CD8-positive, alpha-beta memory T cell (primary cell): Measurements from ENCODE around the gene RNF39. TPM values are rescaled to one million over a fixed set of nuclear protein-coding genes. Genes with fewer than 3 reads are reported as not detected.

Experiments
- CTCF ChIA-PET: fragments of 350-600 bp; sonication (Branson Sonifier 250); formaldehyde crosslinking; loops from one replicate; lab custom pipeline; 2021; ENCODE audit warnings: antibody characterized with exemption; lab: Charles Lee
- POLR2A ChIA-PET: fragments of 350-600 bp; sonication (Branson Sonifier 250); formaldehyde crosslinking; loops from one replicate; lab custom pipeline; 2021; ENCODE audit warnings: antibody characterized with exemption; lab: Charles Lee
- DNase-seq, 5 donors: peaks; one replicate each; pipeline versions ENCODE4 v3.0.0 to v3.0.0-alpha.2; 2020 to 2022; ENCODE audit warnings: mixed read lengths in 1 of 5
- H3K27ac ChIP-seq: one replicate; pipeline ENCODE4 v1.7.0; 2013; ENCODE audit warnings: low read depth, mild to moderate bottlenecking, low read length, moderate library complexity
- H3K27me3 ChIP-seq: 2 replicates; pipeline ENCODE4 v1.7.0; 2013; ENCODE audit warnings: low read length, mild to moderate bottlenecking; ENCODE audit not compliant: insufficient read depth, poor library complexity, severe bottlenecking
- H3K36me3 ChIP-seq: 2 replicates; pipeline ENCODE4 v1.7.0; 2013; ENCODE audit warnings: mild to moderate bottlenecking, low read length, moderate library complexity; ENCODE audit not compliant: insufficient read depth
- H3K4me1 ChIP-seq: 2 replicates; pipeline ENCODE4 v1.7.0; 2013; ENCODE audit warnings: mild to moderate bottlenecking, low read length, moderate library complexity; ENCODE audit not compliant: insufficient read depth
- H3K4me3 ChIP-seq: 2 replicates; pipeline ENCODE4 v1.7.0; 2013; ENCODE audit warnings: mild to moderate bottlenecking, low read length
- H3K9me3 ChIP-seq: 2 replicates; pipeline ENCODE4 v1.7.0; 2013; ENCODE audit warnings: mild to moderate bottlenecking, low read length
- H3K27ac Mint-ChIP-seq, 8 donors: one replicate each; pipeline ENCODE4 v1.8.0; 2020 to 2021; ENCODE audit warnings: mixed read lengths in 8 of 8, mild to moderate bottlenecking in 6 of 8, inconsistent platforms in 3 of 8, moderate library complexity in 3 of 8
- H3K27me3 Mint-ChIP-seq, 2 donors: one replicate each; pipeline ENCODE4 v1.8.0; 2020 to 2021; ENCODE audit warnings: mixed read lengths in 2 of 2, mild to moderate bottlenecking in 1 of 2, moderate library complexity in 1 of 2
- H3K36me3 Mint-ChIP-seq, 3 donors: one replicate each; pipeline ENCODE4 v1.8.0; 2020 to 2021; ENCODE audit warnings: mixed read lengths in 3 of 3, inconsistent platforms in 1 of 3, mild to moderate bottlenecking in 1 of 3
- H3K4me1 Mint-ChIP-seq, 3 donors: one replicate each; pipeline ENCODE4 v1.8.0; 2020 to 2021; ENCODE audit warnings: mixed read lengths in 3 of 3, inconsistent platforms in 1 of 3, mild to moderate bottlenecking in 1 of 3
- H3K4me3 Mint-ChIP-seq, 7 donors: one replicate each; pipeline ENCODE4 v1.8.0; 2020 to 2021; ENCODE audit warnings: mixed read lengths in 7 of 7, mild to moderate bottlenecking in 6 of 7, moderate library complexity in 4 of 7, inconsistent platforms in 2 of 7
- H3K9me3 Mint-ChIP-seq, 5 donors: one replicate each; pipeline ENCODE4 v1.8.0; 2020 to 2022; ENCODE audit warnings: mixed read lengths in 5 of 5, mild to moderate bottlenecking in 3 of 5, moderate library complexity in 2 of 5, inconsistent platforms in 1 of 5
- polyA plus RNA-seq: library from polyadenylated mRNA; unstranded; fragments of 300-500 nt; fragmentation: Illumina TruSeq; gene quantifications from one replicate; pipeline ENCODE4 v1.2.3, GENCODE V29; 2021
- total RNA-seq, 2 experiments: library from RNA; stranded (reverse); gene quantifications; one replicate each; pipeline ENCODE4 v1.2.3, GENCODE V29; 2021

RNF39 gene
- total and polyA plus RNA-seq, 3 experiments from 2014 or later: 0.17 TPM; not detected in 2

DNA sequence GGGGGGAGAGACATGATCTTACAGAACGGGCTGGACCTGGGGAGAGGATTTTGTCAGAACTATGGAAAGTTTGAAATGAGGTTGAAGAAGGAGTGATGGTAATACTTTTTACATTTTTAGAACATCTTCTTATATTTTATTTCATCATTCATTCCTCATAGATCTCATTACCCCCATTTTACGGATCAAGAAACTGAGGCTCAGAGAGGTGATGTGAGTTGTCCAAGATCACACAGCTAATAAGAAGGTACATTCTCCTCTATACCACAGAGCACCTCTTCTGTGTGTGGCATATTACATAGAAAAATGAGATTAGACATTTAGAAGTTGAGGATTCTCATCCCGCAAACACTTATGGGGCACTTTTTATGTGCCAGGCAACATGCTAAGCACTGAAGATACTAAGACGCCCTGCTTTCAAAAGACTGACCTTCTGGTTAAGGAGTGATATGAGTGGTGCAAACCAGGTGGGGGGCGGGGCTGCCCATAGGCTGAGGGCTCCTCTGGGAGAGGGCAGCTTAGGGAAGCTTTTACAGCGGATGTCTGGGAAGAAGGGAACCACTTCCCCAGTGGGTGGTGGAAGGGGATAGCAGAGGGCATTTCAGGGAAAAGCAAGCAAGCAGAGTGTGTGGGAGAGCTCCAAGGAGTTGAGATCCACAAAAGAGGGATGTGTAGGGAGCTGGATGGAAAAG lies 17.4 kb upstream of the RNF39 start:
- Histone ChIP-seq H3K36me3 (no peaks in the 10 kb centered on the region), H3K4me3 (no peak overlapping the region), H3K27ac (no peak overlapping the region), H3K9me3 (no peaks in the 10 kb centered on the region), H3K4me1 (peaks cover 6% of the 10 kb centered on the region), H3K27me3 (peaks cover 11% of the 10 kb centered on the region)
- no peaks in the 10 kb centered on the region for H3K9me3 Mint-ChIP-seq
- H3K36me3 Mint-ChIP-seq: peaks cover 0 to 2% (median 0%) of the 10 kb centered on the region in 3 donors
- ChIA-PET POLR2A (no interaction called here), CTCF (interaction anchor here (2.2 to 4.1 kb wide), 2 partner anchors 10 to 39 kb away, joined by 6 to 13 read pairs; no protein-coding TSS in a partner anchor)
- no peak for DNase-seq
- peaks cover 7 to 10% (median 8%) of the 10 kb centered on the region in 3 donors for H3K4me1 Mint-ChIP-seq
- peaks cover 51 to 90% of the 10 kb centered on the region in 2 donors for H3K27me3 Mint-ChIP-seq
- H3K4me3 Mint-ChIP-seq: no peak overlapping the region
- peak overlapping the region in 2 of 8 donors; percentile 19 to 23 for H3K27ac Mint-ChIP-seq

DNA sequence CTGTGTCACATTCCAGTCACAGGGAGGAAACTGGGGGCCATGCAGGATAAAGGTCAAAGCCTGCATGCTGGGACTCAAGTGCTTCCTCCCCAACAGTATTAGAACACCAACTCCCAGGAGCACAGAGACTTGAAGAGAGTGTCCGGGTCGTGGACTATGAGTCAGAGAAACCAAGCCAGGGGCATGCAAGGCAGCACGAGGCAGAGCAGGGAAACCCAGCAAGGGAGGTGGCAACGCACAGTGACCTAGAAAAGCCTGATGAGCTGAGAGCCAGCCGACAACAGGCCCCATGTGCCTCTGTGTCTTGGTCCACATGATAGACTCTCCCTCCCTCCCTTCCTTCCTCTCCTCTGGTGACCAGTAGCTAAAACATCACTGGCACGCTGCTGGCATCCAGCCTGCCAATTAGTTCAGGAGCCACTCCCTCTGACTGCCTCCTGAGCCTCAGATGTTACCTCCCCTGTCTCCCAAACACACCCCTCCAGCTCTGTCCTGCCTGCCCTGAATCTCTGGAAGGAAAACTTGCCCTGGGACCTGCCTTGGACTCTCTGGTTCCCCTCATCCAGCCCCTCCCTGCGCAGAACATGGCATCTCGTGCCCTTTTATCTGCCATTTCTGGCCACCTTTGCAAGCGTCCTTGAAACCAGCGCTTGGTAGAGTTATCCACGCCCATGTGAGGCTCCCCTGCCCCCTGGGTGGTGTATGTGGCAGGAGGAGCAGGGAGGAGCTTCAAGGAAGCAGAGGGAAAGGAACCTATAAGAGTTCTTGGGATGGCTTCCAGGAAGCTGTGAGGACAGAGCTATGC lies 16.2 kb upstream of the RNF39 start:
- ChIA-PET POLR2A (no interaction called here), CTCF (interaction anchor here (2.2 kb wide), 1 partner anchor 11 kb away, joined by 6 read pairs; no protein-coding TSS in a partner anchor)
- H3K27me3 ChIP-seq: peaks cover 7% of the 10 kb centered on the region
- H3K36me3 ChIP-seq: no peaks in the 10 kb centered on the region
- Mint-ChIP-seq H3K27ac (peak overlapping the region in 1 of 8 donors; percentile 77), H3K4me3 (no peak overlapping the region), H3K9me3 (no peaks in the 10 kb centered on the region), H3K27me3 (peaks cover 46 to 90% of the 10 kb centered on the region in 2 donors), H3K36me3 (peaks cover 0 to 6% (median 2%) of the 10 kb centered on the region in 3 donors), H3K4me1 (no peaks in the 10 kb centered on the region)
- H3K27ac ChIP-seq: no peak overlapping the region
- no peaks in the 10 kb centered on the region for H3K4me1 ChIP-seq
- no peaks in the 10 kb centered on the region for H3K9me3 ChIP-seq
- no peak for DNase-seq
- no peak overlapping the region for H3K4me3 ChIP-seq

DNA sequence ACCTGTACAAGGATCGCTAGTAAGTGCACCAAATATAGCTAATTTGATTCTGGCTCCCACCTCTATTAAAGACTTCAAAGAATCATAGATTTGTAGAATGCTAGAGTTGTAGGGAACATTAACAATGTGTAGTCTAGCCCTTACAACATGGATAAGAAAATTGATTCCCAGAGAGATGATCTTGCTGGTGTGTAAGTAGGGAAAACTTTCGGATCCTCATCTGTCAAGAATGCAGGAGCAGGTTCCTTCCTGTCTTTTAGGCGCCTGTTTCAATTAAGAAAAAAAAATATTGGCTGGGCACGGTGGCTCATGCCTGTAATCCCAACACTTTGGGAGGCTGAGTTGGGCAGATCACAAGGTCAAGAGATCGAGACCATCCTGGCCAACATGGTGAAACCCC lies 12.3 kb upstream of the RNF39 start:
- H3K27ac ChIP-seq: no peak overlapping the region
- no peaks in the 10 kb centered on the region for H3K9me3 ChIP-seq
- H3K36me3 Mint-ChIP-seq: peaks cover 0 to 6% (median 2%) of the 10 kb centered on the region in 3 donors
- H3K4me3 ChIP-seq: no peak overlapping the region
- H3K4me1 Mint-ChIP-seq: no peaks in the 10 kb centered on the region
- H3K27me3 ChIP-seq: peaks cover 7% of the 10 kb centered on the region
- H3K9me3 Mint-ChIP-seq: peaks cover 0 to 2% (median 0%) of the 10 kb centered on the region in 5 donors
- H3K36me3 ChIP-seq: no peaks in the 10 kb centered on the region
- POLR2A ChIA-PET: interaction anchor here (0.9 kb wide), 1 partner anchor 22 kb away, joined by 3 read pairs; no protein-coding TSS in a partner anchor
- H3K4me3 Mint-ChIP-seq: no peak overlapping the region
- H3K4me1 ChIP-seq: no peaks in the 10 kb centered on the region
- H3K27ac Mint-ChIP-seq: no peak overlapping the region
- peaks cover 31 to 67% of the 10 kb centered on the region in 2 donors for H3K27me3 Mint-ChIP-seq
- no peak for DNase-seq
- CTCF ChIA-PET: interaction anchor here (1.4 kb wide), 1 partner anchor 44 kb away, joined by 8 read pairs; no protein-coding TSS in a partner anchor

- DNase-seq: no peak
- Mint-ChIP-seq H3K4me1 (peaks cover 30 to 41% (median 31%) of the 10 kb centered on the region in 3 donors), H3K36me3 (peaks cover 0 to 3% (median 2%) of the 10 kb centered on the region in 3 donors), H3K27ac (no peak overlapping the region), H3K4me3 (peak overlapping the region in 1 of 7 donors; percentile 6), H3K9me3 (peaks cover 0 to 4% (median 2%) of the 10 kb centered on the region in 5 donors), H3K27me3 (peaks cover 29 to 41% of the 10 kb centered on the region in 2 donors)
- ChIA-PET CTCF (no interaction called here), POLR2A (interaction anchor here (0.7 to 1.0 kb wide), 2 partner anchors 112 to 249 kb away, joined by 4 read pairs; no protein-coding TSS in a partner anchor)
- H3K27me3 ChIP-seq: peaks cover 6% of the 10 kb centered on the region
- H3K36me3 ChIP-seq: no peaks in the 10 kb centered on the region
- H3K27ac ChIP-seq: no peak overlapping the region
- H3K4me1 ChIP-seq: peaks cover 29% of the 10 kb centered on the region
- H3K4me3 ChIP-seq: no peak overlapping the region
- H3K9me3 ChIP-seq: no peaks in the 10 kb centered on the region
Measured at GRCh38 chr6:30077218-30077617, 1.6 kb upstream of the RNF39 start.

DNA sequence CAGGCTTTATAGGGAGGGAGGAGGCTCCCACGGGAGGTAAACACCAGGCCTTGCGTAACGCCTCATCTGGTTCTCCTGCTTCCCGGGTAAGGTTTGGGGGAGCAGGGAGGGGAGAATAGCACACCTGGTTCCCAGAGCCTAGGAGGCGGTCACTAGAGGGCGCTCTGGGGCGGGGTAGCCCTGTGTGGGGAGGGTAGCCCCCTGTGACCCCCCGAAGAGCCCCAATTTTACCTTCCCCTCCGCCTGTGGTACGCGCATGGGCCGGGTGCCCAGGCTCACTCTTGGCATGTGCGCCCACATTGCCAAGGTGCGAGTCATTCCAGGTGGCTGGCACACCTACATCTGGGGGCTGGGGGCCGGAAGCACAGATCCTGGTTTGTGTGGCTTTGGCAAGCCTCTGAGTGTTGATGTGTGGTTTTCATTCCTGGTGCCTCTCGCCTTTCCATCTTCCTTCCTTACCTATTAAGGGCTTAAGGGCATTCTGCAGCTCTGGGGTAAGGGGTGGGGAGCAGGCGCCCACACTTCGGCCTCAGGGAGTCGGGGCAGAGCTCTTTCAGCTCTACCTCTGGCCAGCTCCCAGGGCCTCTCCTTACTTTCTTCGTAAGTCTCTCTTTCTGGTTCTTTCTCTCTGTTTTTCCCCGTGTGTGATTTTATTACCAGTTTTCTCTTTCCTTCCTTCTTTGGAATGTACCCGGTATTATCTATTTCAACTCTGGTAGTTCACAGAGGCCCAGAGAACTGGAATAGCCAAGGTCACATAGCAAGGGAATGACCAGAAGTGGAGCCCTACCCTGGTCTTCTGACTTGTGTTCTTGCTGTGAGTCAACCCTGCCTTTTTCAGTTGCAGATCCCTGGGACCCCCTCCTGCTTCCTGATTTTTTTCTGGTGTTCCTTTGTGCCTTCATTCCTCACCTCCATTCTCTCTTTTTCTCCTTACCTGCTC lies 492 bp upstream of the RNF39 start:
- peak overlapping the region in 1 of 8 donors; percentile 73 for H3K27ac Mint-ChIP-seq

DNA sequence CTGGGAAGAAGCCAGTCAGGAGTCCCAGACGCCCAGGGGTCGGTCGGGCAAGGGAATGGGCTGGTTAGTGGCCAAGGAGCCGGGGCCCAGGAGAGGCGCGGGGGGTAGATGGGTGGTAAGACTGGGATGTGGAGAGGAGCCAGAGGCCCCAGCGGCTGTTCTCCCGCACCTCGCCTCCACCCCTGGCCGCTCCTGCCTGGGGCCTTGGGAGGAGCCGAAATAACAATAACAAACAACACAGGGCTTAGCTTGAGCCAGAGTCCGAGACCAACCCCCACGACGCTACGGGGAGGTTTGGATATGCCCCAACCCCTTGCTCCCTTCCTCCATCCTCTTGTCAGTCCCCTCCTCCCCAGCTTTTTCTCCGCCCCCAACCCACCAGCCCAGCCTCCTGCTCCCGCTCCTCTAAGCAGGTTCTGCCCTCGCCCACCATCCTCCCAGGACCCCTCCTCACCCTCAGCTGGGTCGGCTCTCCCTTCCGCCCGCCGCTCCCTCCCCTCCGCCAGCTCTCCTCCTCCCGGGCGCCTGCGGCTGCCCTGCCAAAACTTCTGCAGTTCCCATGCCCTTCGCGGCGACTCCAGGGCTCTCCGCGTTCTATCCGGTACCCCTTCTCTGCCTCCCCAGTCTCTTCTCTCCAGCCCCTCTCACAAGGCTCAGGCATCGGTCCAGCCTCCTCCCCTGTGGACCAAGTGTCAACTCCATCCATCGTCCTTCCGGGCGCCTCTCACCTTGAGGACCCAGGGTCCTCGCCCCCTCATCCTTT lies 1.1 kb downstream of the RNF39 start:
- peaks cover 44 to 61% of the 10 kb centered on the region in 2 donors for H3K27me3 Mint-ChIP-seq
- Histone ChIP-seq H3K4me1 (peaks cover 29% of the 10 kb centered on the region), H3K36me3 (no peaks in the 10 kb centered on the region), H3K27me3 (peaks cover 6% of the 10 kb centered on the region), H3K9me3 (no peaks in the 10 kb centered on the region), H3K4me3 (peak overlapping the region; percentile 9), H3K27ac (no peak overlapping the region)
- CTCF ChIA-PET: interaction anchor here (0.9 to 1.0 kb wide), 2 partner anchors 13 to 28 kb away, joined by 3 read pairs; partner anchors contain the start of gene POLR1H
- peaks cover 0 to 4% (median 0%) of the 10 kb centered on the region in 5 donors for H3K9me3 Mint-ChIP-seq
- H3K4me3 Mint-ChIP-seq: peak overlapping the region; percentile 17 to 62 (median 57)
- DNase-seq: no peak
- peaks cover 48 to 60% (median 50%) of the 10 kb centered on the region in 3 donors for H3K4me1 Mint-ChIP-seq
- peaks cover 13 to 19% (median 17%) of the 10 kb centered on the region in 3 donors for H3K36me3 Mint-ChIP-seq
- H3K27ac Mint-ChIP-seq: peak overlapping the region in 3 of 8 donors; percentile 16 to 62 (median 53)
- POLR2A ChIA-PET: no interaction called here

More for the DNA sequence above, 492 bp upstream of the RNF39 start:
- Histone ChIP-seq H3K4me1 (peaks cover 29% of the 10 kb centered on the region), H3K36me3 (no peaks in the 10 kb centered on the region), H3K27me3 (peaks cover 6% of the 10 kb centered on the region), H3K27ac (no peak overlapping the region), H3K4me3 (no peak overlapping the region), H3K9me3 (no peaks in the 10 kb centered on the region)
- H3K4me1 Mint-ChIP-seq: peaks cover 35 to 48% (median 38%) of the 10 kb centered on the region in 3 donors
- peaks cover 0 to 9% (median 7%) of the 10 kb centered on the region in 3 donors for H3K36me3 Mint-ChIP-seq
- ChIA-PET CTCF (interaction anchor here (0.9 kb wide), 1 partner anchor 27 kb away, joined by 3 read pairs; no protein-coding TSS in a partner anchor), POLR2A (interaction anchor here (0.6 kb wide), 1 partner anchor 15 kb away, joined by 3 read pairs; the partner anchor contains the start of gene POLR1H)
- peaks cover 0 to 3% (median 2%) of the 10 kb centered on the region in 5 donors for H3K9me3 Mint-ChIP-seq
- peaks cover 37 to 49% of the 10 kb centered on the region in 2 donors for H3K27me3 Mint-ChIP-seq
- DNase-seq: no peak
- peak overlapping the region; percentile 12 to 77 (median 52) for H3K4me3 Mint-ChIP-seq
